A673 (cell line): ENCODE data around the gene NEDD4L.

Experiments
- CTCF ChIP-seq: fragments of 300-800, 200-600 bp; sonication (generic); conservative IDR thresholded peaks from 2 replicates; pipeline ENCODE4 v1.5.1; 2017; ENCODE audit warnings: low read depth, mild to moderate bottlenecking, antibody characterized with exemption, low read length, moderate library complexity, mixed read lengths
- EZH2 ChIP-seq: fragments of 200-600 bp; sonication (generic); IDR thresholded peaks from 2 replicates; pipeline ENCODE4 v1.6.1; 2017; ENCODE audit warnings: borderline replicate concordance, low read depth, mild to moderate bottlenecking, mixed read lengths, antibody characterized with exemption, low read length; ENCODE audit not compliant: poor library complexity, severe bottlenecking

GRCh38 chr18:58300867-58301266, 256.8 kb downstream of the NEDD4L start:
- TF ChIP-seq CTCF: no peak
- no peak for TF ChIP-seq EZH2
